Activated naive CD4-positive, alpha-beta T cell treated with anti-CD3 and anti-CD28 coated beads, Interleukin-2, amount 50 U/mL, for 16 hours (primary cell): ENCODE results near the gene NOS1AP.
"Not testable (repeated sequence)": the region's sequence is repeated elsewhere in the genome, so short reads cannot be mapped to it uniquely, and the experiment has no call there.

Experiments
- DNase-seq: peaks from one replicate; pipeline ENCODE4 v3.0.0-alpha.2; 2020

The NOS1AP gene

DNA sequence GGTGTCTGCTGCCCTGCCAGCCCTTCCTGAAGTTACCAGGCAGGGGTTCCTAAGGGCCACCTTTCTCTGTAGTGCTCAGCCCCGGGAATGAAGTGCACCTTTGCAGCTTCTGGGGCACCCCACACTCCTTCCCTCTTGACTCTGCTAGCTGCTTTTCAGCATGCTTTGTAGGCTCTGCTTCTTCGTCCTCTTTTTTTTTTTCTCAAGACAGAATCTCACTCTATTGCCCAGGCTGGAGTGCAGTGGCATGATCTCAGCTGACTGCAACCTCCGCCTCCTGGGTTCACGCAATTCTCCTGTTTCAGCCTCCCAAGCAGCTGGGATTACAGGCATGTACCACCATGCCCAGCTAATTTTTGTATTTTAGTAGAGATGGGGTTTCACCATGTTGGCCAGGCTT is 282.4 kb downstream of the NOS1AP start:
- not testable (repeated sequence) for DNase-seq

DNA sequence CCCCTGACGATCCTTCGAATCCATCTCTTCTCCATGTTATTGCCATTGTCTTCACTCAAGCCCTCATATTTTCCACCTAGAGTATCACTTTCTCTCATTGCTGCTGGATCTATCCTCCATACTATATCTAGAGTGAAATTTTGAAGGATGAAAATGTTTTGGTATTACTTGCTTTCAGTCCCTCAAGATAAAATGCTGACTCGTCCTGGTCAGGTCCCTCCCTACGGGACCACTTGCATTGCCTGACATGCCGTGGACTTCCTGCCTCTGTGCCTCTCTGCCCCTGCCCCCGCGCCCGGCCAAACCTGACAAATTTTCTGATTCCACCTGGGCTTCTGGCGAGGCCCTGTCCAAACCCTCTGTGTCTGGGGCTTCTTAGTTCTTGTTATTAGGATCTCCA is 283.6 kb downstream of the NOS1AP start:
- DNase-seq = no peak

DNA sequence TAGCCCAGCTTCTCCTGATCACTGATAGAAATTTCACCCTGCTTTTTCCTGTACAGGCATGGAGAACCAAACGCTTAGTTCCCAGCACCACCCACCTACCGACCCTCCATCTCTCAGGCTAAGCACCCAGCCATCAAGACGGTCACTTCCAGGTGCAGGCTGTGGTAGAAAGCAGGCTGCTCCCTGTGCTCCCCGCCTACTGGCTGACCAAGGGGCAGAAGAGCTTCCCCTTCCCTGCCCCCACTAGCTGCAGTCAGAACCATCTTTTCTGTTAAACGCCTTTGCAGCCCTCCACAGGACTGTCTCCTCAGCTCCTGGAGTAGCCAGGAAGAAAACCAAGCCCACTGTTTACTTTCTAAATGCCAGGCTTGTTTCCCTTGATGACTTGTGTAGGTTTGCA is 284.2 kb downstream of the NOS1AP start:
- no peak for DNase-seq

DNA sequence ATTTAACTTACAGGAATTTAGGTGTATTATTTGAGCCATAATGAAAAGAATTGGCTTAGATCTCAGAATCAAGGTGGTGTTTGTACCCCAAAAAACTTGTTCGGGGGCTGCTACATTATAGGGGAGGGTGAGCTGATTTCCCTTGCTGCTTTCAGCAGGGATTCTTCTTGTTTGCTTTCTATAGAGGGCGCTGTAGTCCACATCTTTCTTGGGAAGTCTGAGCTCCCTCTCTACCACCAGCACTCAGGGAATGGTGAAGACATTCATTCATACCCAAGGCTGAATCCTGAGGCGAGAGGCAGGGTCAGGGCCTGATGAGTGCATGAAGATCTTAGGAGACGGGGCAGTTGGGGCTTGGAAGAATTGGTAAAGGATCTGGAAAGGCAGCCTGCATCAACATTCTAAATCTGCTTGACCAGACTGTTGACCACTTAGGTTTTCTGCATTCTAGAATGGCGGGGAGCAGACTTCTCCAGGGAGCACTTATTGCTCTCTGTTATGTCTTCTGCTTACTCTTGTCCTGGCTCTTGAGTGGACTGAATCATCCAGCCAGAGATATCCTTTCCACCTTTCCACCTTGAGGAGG is 288.3 kb downstream of the NOS1AP start:
- no peak for DNase-seq

DNA sequence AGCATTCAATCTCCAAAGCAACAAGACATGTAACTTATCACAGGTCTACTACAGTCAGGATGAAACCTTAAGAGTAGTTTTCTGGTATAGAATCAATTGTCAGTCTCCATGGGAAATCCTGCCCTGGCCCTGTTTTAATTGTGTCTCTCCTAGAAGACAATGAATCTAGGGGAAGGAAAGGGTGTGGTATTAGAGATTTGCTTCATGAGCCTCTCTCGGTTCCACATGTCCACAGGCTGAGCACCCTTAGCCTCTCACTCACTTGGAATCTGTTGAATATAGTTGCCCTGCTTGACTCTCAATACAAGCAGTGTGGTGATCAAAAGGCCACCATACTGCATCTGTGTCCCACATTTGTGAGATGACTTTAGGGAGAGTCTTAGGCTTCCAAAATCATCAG is 289.4 kb downstream of the NOS1AP start:
- no peak for DNase-seq

DNA sequence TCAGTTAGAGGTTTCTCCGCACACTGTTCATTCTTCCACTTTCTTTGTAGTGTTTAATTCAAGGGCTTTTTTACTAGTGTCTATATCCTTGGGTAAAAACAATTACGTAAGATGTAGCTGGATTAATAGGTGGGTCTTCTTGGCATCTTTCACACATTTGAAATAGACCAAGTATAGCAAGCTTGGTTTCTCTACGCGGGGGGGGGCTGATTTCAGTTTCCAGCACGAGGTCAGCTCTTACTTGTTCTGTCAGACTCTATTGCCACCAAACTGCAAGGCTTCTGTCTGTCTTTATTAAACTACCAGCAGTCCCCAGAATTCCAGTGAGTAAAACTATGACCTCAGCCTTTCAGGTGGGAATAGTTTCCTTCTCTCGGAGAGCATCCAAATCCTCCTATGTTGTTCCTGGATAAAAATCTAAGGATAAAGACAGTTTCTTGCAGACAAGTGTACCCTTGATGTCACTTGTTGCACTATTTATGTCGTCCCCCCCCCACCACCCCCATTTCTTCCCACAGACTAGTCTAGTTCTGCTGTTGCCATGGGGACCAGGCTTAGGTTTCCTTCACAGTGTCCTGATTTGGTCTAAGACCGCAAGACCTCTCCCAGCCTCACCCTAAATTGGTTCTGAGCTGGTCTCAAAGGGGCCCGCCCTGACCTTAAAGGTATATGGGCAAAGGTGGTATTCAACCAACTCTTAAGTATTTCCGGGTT is 290.2 kb downstream of the NOS1AP start:
- no peak for DNase-seq

DNA sequence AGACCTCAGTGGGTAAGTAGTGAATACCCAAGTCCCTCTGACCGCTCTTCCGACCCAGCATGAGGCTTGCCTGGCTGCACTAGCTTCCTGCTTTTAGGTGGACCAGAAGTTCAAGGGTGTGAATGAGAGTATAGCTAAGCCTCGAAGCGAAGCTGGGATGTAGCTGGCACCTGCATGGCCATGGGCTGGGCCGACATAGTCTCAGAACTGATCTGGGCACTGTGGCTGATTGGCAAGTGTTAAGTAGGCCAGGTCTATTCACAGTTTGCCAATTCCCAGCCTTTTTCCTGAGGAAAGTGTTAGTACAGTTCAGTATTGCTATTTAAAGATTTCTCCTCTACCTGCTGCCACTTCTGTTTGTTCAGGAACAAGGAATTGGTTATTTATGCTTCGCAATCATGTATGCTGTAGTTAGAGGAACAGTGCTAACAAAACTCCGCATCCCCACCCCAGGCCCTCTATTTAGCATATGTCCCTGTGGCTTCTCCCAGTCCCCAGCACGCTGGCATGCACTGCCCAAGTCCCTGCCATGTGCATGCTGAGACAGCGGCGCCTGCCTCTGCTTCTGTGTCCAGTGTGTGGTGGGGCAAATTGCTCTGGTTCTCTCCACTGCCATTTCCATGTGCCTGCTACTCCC is 290.9 kb downstream of the NOS1AP start:
- DNase-seq = no peak

DNA sequence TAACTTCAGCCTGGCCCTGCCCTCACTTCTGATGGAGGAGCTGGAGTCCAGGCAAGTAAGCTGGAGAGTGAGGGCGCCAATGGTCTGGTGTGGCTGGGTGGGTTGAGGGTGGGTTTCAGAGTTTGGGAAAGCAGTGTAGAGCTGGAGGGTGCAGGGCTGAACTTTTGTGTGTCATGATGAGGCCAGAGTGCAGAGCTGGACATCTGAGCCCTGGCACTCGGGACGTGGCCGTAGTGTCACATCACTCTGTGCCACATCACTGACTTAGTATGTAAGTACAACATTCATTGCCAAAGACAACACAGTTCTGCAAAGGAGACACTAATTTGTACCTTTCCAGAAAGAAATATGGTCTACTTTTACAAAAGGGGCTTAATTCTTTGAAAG is 291.4 kb downstream of the NOS1AP start:
- DNase-seq = no peak

DNA sequence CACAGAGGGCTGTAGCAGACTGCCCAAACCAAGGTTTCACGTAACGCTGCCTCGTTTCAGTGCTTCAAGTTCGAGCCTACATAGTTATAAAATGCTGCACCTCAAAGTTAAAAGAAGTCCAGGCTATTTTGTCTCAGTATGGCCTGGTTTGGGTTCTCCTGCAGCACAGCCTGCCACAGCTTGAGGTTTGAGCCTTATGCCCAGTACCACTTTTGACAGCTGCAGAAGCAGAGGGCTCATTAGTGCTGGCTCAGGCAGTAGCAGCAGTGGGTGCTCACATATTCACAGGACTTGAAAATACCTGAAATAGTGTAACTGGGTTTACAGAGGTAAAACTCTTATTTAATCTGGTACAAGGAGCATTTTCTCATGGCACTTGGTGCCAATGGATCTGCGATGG is 291.9 kb downstream of the NOS1AP start:
- DNase-seq = no peak

DNA sequence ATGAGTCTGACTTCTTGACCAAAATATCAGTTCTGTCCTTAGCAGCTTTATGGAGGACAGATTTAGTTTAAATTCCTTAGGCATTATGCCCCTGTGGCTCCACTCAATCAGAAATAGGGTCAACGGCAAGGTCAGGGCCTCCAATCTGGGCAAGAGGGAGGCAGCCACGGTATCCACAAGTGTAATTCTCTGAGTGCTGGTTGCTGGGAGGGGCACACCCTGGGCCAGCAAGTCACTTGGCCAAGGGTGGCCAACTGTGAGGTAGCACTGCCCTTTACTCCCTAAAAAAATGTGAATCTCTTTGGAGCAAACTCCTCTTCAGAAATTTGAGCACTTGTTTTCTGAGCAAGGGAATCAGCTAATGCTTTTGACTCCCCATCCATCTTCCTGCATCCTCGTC is 294.3 kb downstream of the NOS1AP start:
- DNase-seq = no peak

DNA sequence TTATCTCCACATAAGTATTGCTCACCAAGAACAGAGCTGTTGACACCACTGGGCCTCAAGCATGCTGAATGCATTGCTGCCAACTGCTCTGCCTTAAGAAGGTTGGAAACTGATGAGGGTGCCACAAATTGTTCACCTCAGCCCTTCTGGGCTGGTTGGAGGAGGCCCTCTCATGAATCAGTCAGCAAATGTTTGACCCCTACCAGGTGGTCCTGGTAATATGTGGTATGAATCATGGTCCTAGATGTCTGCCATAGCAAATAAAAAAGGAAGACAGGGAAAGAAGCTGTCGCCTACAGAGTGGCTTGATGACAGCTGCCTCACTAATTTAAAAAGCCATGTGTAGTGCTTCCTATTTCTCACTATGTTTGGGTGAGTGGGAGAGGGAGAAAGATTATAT is 295.0 kb downstream of the NOS1AP start:
- DNase-seq = no peak

DNA sequence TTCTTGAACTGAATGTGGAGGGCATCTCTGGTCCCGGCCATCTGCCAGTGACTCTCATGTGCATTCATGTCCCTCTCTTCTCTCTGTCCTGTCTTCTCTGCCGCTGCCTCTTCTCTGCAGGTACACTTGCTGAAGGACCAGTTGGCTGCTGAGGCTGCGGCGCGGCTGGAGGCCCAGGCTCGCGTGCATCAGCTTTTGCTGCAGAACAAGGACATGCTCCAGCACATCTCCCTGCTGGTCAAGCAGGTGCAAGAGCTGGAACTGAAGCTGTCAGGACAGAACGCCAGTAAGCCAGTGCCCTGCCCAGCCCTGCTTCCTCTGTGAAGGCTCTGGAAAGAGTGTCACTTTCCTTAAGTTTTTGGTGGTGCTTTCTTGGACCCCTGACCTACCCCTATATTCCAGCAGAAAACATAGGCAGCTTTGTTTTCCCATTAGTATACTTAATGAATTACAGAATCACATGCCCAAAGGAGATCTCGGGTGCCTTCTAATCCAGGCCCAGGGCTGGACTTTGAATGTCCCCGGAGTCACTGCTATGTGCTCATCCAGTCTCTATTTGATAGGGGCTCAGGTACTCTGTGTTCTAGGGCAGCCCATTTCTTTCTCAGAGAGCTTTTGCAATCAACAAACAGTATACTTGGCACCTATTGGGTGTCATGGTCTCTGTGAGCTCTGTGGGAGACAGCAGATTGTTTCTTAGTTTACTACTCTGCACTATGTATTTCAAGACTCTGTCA is 296.0 kb downstream of the NOS1AP start:
- no peak for DNase-seq

DNA sequence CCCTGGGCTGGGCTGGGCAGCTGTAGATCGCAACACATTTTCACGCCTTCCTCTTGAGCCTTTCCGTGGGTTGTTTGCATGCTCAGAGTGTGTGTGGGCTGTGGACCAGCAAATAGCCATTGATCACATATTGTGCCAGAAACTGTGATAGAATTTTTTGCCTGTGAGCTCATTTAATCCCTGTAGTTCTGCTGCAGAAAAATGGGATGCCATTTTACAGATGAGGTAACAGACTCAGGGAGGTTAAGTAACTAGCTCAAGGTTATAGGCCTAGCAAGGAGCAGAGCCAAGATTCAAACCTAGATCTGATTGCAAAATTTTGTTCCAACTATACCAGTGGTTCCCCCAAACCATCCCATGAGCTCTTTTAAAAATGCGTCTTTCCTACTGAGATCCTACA is 296.7 kb downstream of the NOS1AP start:
- no peak for DNase-seq

DNA sequence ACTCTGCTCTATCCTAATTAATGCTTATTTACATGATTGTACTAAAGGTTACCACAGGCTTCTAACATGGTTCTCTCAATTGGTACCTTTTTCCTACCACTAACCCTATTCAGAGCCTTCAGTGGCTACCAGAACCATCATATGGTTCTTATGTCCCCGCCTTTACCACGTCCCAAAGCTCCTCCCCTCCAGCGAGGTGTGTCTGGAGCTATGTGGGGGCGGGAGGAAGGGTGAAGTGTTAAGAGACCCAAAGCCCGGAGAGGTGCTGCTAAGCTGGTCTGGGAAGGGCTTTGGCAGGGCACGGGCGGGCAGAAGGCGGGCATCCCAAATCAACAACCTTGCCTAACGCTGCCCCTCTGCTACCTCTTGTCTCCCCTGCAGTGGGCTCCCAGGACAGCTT is 297.2 kb downstream of the NOS1AP start:
- DNase-seq = no peak

DNA sequence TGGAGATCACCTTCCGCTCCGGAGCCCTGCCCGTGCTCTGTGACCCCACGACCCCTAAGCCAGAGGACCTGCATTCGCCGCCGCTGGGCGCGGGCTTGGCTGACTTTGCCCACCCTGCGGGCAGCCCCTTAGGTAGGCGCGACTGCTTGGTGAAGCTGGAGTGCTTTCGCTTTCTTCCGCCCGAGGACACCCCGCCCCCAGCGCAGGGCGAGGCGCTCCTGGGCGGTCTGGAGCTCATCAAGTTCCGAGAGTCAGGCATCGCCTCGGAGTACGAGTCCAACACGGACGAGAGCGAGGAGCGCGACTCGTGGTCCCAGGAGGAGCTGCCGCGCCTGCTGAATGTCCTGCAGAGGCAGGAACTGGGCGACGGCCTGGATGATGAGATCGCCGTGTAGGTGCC is 297.6 kb downstream of the NOS1AP start:
- no peak for DNase-seq

DNA sequence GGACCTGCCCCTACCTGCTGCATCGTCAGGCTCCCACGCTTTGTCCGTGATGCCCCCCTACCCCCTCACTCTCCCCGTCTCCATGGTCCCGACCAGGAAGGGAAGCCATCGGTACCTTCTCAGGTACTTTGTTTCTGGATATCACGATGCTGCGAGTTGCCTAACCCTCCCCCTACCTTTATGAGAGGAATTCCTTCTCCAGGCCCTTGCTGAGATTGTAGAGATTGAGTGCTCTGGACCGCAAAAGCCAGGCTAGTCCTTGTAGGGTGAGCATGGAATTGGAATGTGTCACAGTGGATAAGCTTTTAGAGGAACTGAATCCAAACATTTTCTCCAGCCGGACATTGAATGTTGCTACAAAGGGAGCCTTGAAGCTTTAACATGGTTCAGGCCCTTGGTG is 298.3 kb downstream of the NOS1AP start:
- DNase-seq = no peak

DNA sequence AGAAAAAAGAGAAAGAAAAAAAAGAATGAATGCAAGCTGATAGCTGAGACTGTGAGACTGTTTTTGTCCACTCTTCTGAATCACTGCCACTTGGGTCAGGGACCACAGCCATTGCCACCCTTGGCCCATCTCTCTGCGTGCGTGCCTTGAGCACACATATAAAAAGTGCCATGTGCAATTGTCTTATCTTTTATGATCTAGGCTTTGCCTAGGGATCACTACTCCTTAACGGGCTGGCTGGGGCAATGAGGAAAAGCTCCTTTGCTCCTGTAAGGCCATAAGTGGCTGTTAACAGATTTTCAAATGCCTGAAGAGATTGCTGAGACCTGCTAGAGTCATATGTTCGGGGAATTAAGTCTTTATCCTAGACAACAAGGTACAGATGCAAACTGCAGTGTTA is 299.0 kb downstream of the NOS1AP start:
- no peak for DNase-seq

DNA sequence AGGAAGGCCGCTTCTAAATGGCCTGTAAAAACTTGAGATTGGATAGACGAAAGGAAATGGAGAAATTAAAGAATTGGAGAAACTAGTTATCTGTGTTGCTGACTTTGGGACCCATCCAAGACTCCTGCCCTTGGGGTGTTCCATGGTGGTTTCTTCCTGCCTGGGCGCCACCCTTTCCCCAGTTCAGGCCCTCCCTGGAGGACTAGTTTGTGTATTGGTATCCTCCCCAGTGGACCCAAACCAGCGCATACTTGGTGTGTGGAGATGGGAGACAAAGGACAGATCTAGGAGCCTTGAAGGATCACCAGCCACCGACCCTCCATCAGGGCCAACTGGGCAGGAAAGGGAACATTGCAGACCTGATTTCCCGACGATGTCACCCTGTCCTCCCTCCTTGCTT is 300.1 kb downstream of the NOS1AP start:
- DNase-seq = no peak

DNA sequence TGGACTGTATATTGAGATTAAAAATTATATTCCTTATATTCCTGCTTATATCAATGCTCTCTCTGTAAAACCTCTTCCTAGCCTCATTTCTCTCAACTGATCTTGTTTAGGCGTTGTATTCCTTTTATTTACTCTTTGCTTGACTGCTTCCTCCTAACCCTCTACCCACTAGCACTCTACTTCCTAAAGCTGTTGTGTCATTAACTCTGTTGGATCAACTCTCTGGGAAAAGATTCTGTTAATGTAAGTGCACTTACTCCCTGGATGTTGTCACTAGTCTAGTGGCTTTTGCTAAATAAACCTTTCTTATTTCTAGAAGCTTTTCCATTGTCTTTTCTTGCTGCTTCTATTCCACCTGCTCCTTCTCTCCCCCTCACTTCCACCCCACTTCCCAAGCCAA is 300.7 kb downstream of the NOS1AP start:
- DNase-seq = no peak

DNA sequence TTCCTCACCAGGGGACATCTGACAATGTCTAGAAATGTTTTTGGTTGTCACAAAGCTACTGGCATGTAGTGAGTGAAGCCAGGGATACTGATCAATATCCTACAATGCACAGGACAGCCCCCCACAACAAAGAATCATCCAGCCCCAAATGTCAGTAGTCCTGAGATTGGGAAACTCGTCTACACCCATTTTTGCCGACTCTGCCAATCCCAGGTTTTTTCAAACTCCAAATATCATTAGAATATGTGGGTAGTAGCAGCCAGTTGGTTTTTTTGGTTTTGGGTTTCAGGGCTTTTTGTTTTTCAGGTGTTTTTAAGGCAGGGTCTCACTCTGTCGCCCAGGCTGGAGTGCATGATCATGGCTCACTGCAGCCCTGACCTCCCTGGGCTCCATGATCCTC is 301.2 kb downstream of the NOS1AP start:
- no peak for DNase-seq

DNA sequence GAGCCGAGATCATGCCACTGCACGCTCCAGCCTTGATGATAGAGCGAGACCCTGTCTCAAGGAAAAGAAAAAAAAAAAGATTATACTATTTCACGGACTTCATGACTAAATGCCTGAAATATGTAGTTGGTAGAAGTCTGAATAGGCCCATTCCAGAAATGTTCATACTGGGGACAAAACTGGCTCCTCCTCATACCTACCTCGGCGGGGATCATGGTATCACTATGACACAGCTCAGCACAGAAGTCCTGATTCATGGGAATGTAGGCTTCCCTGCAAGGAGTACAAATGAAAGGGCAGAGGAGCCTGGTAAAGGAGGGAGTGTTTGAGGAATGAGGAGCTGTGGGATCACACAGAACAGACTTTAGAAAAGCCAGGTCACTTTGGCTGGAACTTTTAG is 302.1 kb downstream of the NOS1AP start:
- no peak for DNase-seq

DNA sequence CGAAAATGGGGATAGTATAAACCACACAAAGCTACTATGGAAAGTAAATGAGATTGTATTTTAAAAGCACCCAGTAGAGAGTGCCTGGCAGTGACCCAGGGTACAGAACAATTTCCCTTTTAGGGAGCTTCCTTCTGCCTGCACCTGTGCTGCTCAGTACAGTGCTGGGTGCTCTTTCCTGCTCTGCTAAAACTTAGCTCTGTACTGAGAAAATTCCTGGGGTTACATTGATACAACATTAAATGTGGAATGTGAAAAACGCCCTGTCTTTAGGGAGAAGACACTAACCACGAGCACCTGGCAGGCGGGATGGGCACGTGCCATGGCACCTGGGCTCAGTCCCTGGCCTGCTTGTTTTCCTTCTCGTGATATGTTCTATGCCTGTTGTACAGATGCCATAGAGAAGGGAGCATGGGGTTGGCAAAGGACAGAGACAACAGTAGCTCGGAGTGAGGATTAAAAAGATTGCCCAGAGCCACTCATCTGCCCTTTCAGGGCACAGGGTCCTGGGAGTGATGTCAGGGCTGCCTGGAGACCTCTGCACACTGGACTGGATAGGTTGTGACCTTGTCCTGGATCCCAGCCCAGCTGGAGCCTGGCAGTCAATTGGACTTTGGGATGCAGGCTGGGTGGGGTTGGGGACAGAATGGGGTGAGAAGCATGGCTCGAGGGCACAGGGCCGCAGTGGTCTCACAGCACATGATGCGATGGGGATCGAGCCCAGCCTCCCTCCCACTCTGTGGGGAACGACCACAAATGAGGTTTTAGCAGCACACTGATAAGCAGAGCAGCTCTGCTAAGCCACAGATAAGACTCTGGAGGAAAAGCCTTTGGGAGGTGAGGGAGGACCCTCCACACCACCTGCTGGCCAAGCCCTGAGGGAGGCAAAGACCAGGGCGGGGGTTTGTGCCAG is 302.9 kb downstream of the NOS1AP start:
- no peak for DNase-seq

DNA sequence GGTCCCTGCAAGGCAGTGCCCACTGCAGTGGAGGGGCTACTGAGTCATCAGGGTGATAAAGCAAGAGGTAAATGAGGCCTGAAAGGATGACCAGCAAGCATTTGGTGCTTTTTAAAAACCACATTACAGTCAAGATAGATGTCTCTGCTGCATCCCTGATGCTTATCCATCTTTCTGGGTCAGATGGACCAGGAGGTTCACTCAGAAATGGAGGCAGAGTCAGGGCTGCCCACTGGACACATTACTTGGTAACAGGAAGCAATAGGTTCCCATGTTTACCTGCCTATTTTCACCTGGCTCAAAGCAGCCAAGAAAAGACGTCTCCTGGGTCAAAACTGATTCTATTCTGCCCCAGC is 303.6 kb downstream of the NOS1AP start:
- no peak for DNase-seq
